Panc1 (cell line): Measurements from ENCODE around the gene GDF2. TPM values are rescaled to one million over a fixed set of nuclear protein-coding genes. Genes with fewer than 3 reads are reported as not detected.

Experiments used
- ATAC-seq: fragments of 200-7000 bp; cut with Tn5 transposase; 2 replicates; pipeline ENCODE4 v1.9.1; 2020; ENCODE audit warnings: mild to moderate bottlenecking, moderate library complexity
- BruUV-seq: library from RNA; stranded (reverse); fragments of 400-500 nt; replicated peaks from 2 replicates; lab custom pipeline; 2021; lab: Mats Ljungman, UMichigan
- CTCF ChIA-PET: fragments of 300-600 bp; sonication (Branson Sonifier 250); formaldehyde crosslinking; loops from one replicate; lab custom pipeline; 2022; ENCODE audit warnings: antibody characterized with exemption; lab: Charles Lee
- POLR2A ChIA-PET: fragments of 300-600 bp; sonication (Branson Sonifier 250); formaldehyde crosslinking; loops from one replicate; lab custom pipeline; 2022; ENCODE audit warnings: antibody characterized with exemption; lab: Charles Lee
- DNase-seq: peaks from one replicate; pipeline ENCODE4 v3.0.0-alpha.2; 2010; ENCODE audit warnings: low read depth, low spot score
- H3K27ac ChIP-seq: 2 replicates; pipeline ENCODE4 v1.5.1; 2011; ENCODE audit warnings: mild to moderate bottlenecking, low read length, inconsistent platforms
- H3K27me3 ChIP-seq: fragments of 200-500 bp; sonication (Bioruptor generic); 2 replicates; pipeline ENCODE4 v1.6.0; 2014; ENCODE audit warnings: low read length, inconsistent platforms; ENCODE audit not compliant: control insufficient read depth, insufficient read depth
- H3K36me3 ChIP-seq: fragments of 200-500 bp; sonication (Bioruptor generic); 2 replicates; pipeline ENCODE4 v1.5.1; 2014; ENCODE audit warnings: inconsistent platforms, mild to moderate bottlenecking, low read length, moderate library complexity; ENCODE audit not compliant: control insufficient read depth, insufficient read depth
- H3K4me1 ChIP-seq: 2 replicates; pipeline ENCODE4 v1.5.1; 2011; ENCODE audit warnings: inconsistent platforms, mild to moderate bottlenecking, low read length, moderate library complexity; ENCODE audit not compliant: control insufficient read depth, insufficient read depth
- H3K4me3 ChIP-seq, 2 experiments: 2 replicates each; pipeline ENCODE4 v1.5.1; 2011 to 2012; ENCODE audit warnings: low read depth in 2 of 2, low read length in 2 of 2, mild to moderate bottlenecking in 2 of 2, inconsistent platforms in 1 of 2, moderate library complexity in 1 of 2
- H3K9me3 ChIP-seq: fragments of 200-500 bp; sonication (Bioruptor generic); 2 replicates; pipeline ENCODE4 v1.5.1; 2014; ENCODE audit warnings: low read depth, mild to moderate bottlenecking, inconsistent platforms, low read length, moderate library complexity; ENCODE audit not compliant: control insufficient read depth, insufficient read depth
- POLR2AphosphoS5 ChIP-seq: IDR thresholded peaks from 2 replicates; pipeline ENCODE4 v1.6.1; 2012; ENCODE audit warnings: mild to moderate bottlenecking, low read depth, low read length, moderate library complexity
- SIN3A ChIP-seq: IDR thresholded peaks from 2 replicates; pipeline ENCODE4 v1.6.1; 2012; ENCODE audit warnings: low read depth, mild to moderate bottlenecking, low read length, moderate library complexity, borderline replicate concordance; ENCODE audit not compliant: insufficient read depth
- TCF7L2 ChIP-seq: IDR thresholded peaks from 2 replicates; pipeline ENCODE4 v1.6.1; 2011; ENCODE audit warnings: mild to moderate bottlenecking, low read depth, low read length, inconsistent platforms
- in situ Hi-C: cut with HindIII; loops from 2 replicates; pipeline ENCODE4 v1.10.0; 2016; ENCODE audit warnings: low sequenced_read_pairs, low pct_unique_long_range_greater_than_20kb
- intact Hi-C: fragments of 100-400 bp; cut with micrococcal nuclease; formaldehyde crosslinking; loops from one replicate; pipeline ENCODE4 v1.10.0; 2022; ENCODE audit not compliant: unreplicated experiment
- total RNA-seq: library from RNA; stranded (reverse); gene quantifications from one replicate; pipeline ENCODE4 v1.2.1, GENCODE V29; 2021; ENCODE audit not compliant: unreplicated experiment
- TF ChIP-seq, protein P1 (sequence below), 2 experiments: IDR thresholded peaks; 2 replicates each; pipeline ENCODE4 v1.6.1; 2011 to 2012; ENCODE audit warnings: low read depth in 2 of 2, control low read depth in 1 of 2, low read length in 1 of 2, mild to moderate bottlenecking in 1 of 2, moderate library complexity in 1 of 2; ENCODE audit not compliant: insufficient read depth in 1 of 2
- TF ChIP-seq, protein P2 (sequence below): fragments of 450-650 bp; IDR thresholded peaks from 2 replicates; pipeline ENCODE4 v1.5.1; 2017; ENCODE audit warnings: mild to moderate bottlenecking

The GDF2 gene
- total RNA-seq, 1 experiment from 2014 or later, result not detected

DNA sequence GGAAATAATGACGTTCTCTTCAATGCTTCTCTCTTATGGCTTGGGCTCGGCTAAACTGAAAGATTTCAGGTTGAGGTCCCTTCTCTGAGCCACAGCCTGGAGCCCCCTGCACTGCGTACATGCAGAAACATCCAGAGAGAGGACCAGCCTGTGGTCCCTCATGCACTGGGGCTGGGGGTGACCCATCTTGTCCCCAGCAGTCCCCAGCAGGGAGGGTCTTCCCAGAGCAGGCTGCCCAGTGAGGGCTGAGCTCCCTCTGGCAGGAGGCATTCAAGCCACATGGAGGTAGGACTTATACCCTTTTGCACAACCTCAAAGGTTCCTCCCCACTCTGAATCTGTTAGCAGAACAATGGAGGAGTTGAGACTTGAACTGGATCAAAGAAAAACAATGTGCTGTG, 14.9 kb upstream of the GDF2 start:
- POLR2A ChIA-PET, result no interaction called here
- DNase-seq, result no peak
- Histone ChIP-seq H3K9me3 (no peaks in the 10 kb centered on the region), H3K4me1 (no peaks in the 10 kb centered on the region; the same call in 1 of the 2 replicates), H3K4me3 (no peak overlapping the region), H3K27ac (no peak overlapping the region), H3K36me3 (no peaks in the 10 kb centered on the region), H3K27me3 (peaks cover 7% of the 10 kb centered on the region)
- TF ChIP-seq, protein P1, sequence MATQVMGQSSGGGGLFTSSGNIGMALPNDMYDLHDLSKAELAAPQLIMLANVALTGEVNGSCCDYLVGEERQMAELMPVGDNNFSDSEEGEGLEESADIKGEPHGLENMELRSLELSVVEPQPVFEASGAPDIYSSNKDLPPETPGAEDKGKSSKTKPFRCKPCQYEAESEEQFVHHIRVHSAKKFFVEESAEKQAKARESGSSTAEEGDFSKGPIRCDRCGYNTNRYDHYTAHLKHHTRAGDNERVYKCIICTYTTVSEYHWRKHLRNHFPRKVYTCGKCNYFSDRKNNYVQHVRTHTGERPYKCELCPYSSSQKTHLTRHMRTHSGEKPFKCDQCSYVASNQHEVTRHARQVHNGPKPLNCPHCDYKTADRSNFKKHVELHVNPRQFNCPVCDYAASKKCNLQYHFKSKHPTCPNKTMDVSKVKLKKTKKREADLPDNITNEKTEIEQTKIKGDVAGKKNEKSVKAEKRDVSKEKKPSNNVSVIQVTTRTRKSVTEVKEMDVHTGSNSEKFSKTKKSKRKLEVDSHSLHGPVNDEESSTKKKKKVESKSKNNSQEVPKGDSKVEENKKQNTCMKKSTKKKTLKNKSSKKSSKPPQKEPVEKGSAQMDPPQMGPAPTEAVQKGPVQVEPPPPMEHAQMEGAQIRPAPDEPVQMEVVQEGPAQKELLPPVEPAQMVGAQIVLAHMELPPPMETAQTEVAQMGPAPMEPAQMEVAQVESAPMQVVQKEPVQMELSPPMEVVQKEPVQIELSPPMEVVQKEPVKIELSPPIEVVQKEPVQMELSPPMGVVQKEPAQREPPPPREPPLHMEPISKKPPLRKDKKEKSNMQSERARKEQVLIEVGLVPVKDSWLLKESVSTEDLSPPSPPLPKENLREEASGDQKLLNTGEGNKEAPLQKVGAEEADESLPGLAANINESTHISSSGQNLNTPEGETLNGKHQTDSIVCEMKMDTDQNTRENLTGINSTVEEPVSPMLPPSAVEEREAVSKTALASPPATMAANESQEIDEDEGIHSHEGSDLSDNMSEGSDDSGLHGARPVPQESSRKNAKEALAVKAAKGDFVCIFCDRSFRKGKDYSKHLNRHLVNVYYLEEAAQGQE (IDR thresholded peaks at IDR 0.05; ENCODE audit: insufficient read depth in 1 of 2, low read depth in 2 of 2, low read length in 1 of 2), result no peak
- CTCF ChIA-PET, result interaction anchor here (0.6 kb wide), 1 partner anchor 259 kb away, joined by 4 read pairs; no protein-coding TSS in a partner anchor
- ATAC-seq, result no peak
- BruUV-seq, result no TSS peak
- intact Hi-C loops (no loop called here), in situ Hi-C loops (no loop called here)

DNA sequence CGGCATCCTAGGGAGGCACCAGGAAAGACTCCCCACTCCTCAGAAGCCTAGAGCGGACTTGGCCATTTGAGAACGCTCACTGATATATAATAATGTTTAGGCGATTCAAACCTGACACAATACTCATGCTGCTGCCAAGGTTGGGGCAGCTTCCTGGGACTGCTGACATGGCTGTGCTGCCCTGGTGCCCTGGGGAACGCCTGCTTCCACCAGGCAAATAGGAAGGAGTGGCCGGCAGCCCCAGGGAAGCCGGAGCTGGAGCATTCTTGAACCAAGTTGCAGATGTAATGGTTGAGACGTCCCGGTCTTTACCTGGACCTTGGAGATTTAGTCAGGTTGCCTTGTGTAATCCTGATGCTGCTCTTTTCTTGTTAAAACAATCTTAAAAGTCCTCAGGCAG, 13.5 kb upstream of the GDF2 start:
- in situ Hi-C loops (no loop called here), intact Hi-C loops (no loop called here)
- ChIA-PET CTCF (no interaction called here), POLR2A (no interaction called here)
- ATAC-seq (no peak), DNase-seq (no peak)
- peaks cover 7% of the 10 kb centered on the region for H3K27me3 ChIP-seq
- no TSS peak for BruUV-seq
- H3K27ac ChIP-seq, result no peak overlapping the region
- no peaks in the 10 kb centered on the region; the same call in 1 of the 2 replicates for H3K4me1 ChIP-seq
- H3K9me3 ChIP-seq, result no peaks in the 10 kb centered on the region
- no peak overlapping the region for H3K4me3 ChIP-seq
- no peaks in the 10 kb centered on the region for H3K36me3 ChIP-seq
- TF ChIP-seq TCF7L2, result no peak
- TF ChIP-seq POLR2AphosphoS5, result no peak
- TF ChIP-seq, protein P1 (IDR thresholded peaks at IDR 0.05; ENCODE audit: insufficient read depth in 1 of 2, low read depth in 2 of 2, low read length in 1 of 2), result no peak
- TF ChIP-seq, protein P2, sequence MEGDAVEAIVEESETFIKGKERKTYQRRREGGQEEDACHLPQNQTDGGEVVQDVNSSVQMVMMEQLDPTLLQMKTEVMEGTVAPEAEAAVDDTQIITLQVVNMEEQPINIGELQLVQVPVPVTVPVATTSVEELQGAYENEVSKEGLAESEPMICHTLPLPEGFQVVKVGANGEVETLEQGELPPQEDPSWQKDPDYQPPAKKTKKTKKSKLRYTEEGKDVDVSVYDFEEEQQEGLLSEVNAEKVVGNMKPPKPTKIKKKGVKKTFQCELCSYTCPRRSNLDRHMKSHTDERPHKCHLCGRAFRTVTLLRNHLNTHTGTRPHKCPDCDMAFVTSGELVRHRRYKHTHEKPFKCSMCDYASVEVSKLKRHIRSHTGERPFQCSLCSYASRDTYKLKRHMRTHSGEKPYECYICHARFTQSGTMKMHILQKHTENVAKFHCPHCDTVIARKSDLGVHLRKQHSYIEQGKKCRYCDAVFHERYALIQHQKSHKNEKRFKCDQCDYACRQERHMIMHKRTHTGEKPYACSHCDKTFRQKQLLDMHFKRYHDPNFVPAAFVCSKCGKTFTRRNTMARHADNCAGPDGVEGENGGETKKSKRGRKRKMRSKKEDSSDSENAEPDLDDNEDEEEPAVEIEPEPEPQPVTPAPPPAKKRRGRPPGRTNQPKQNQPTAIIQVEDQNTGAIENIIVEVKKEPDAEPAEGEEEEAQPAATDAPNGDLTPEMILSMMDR, result no peak
- no peak for TF ChIP-seq SIN3A
